WI38 (cell line): ENCODE measurements around the gene FAM216B.

Experiments
- H3K4me3 ChIP-seq: 2 replicates; pipeline ENCODE4 v1.5.1; 2011; ENCODE audit warnings: low read depth, mild to moderate bottlenecking, control low read depth, low read length
- CTCF ChIP-seq: IDR thresholded peaks from 2 replicates; pipeline ENCODE4 v1.5.1; 2012; ENCODE audit warnings: low read depth, mild to moderate bottlenecking, control low read depth, low read length

Gene FAM216B

GRCh38 chr13:42796747-42797356, 15.5 kb downstream of the FAM216B start:
- TF ChIP-seq CTCF, result no peak
- H3K4me3 ChIP-seq, result no peak overlapping the region

- TF ChIP-seq CTCF, result no peak
- H3K4me3 ChIP-seq, result no peak overlapping the region
These were observed 16.7 kb downstream of the FAM216B start for GRCh38 chr13:42798118-42798517.

GRCh38 chr13:42800109-42800643, 18.8 kb downstream of the FAM216B start:
- no peak overlapping the region for H3K4me3 ChIP-seq
- no peak for TF ChIP-seq CTCF

GRCh38 chr13:42803563-42804204, 22.3 kb downstream of the FAM216B start:
- no peak for TF ChIP-seq CTCF
- H3K4me3 ChIP-seq, result no peak overlapping the region

- no peak for TF ChIP-seq CTCF
- no peak overlapping the region for H3K4me3 ChIP-seq
These were observed 23.0 kb downstream of the FAM216B start for GRCh38 chr13:42804244-42804874.

GRCh38 chr13:42807241-42807640, 25.9 kb downstream of the FAM216B start:
- H3K4me3 ChIP-seq, result no peak overlapping the region
- TF ChIP-seq CTCF, result no peak

GRCh38 chr13:42807866-42808265, 26.5 kb downstream of the FAM216B start:
- H3K4me3 ChIP-seq, result no peak overlapping the region
- TF ChIP-seq CTCF, result no peak
